Neuronal stem cell (in vitro differentiated cells): ENCODE data around the gene NCLN.

Source experiments
- DNase-seq: peaks from one replicate; pipeline ENCODE4 v3.0.0-alpha.2; 2013; ENCODE audit warnings: low spot score
- H2AFZ ChIP-seq: one replicate; pipeline ENCODE4 v1.6.1; 2013; ENCODE audit warnings: mild to moderate bottlenecking, low read length, inconsistent platforms
- H2AK5ac ChIP-seq: 2 replicates; pipeline ENCODE4 v1.6.1; 2013; ENCODE audit warnings: low read depth, mild to moderate bottlenecking, inconsistent platforms, low read length, moderate library complexity, mixed read lengths
- H2BK120ac ChIP-seq: 2 replicates; pipeline ENCODE4 v1.6.1; 2013; ENCODE audit warnings: low read depth, mild to moderate bottlenecking, inconsistent platforms, low read length, moderate library complexity, mixed read lengths
- H2BK12ac ChIP-seq: one replicate; pipeline ENCODE4 v1.6.1; 2013; ENCODE audit warnings: low read length, inconsistent platforms
- H2BK15ac ChIP-seq: 2 replicates; pipeline ENCODE4 v1.6.1; 2013; ENCODE audit warnings: mild to moderate bottlenecking, low read length, inconsistent platforms, mixed read lengths
- H2BK5ac ChIP-seq: one replicate; pipeline ENCODE4 v1.6.1; 2013; ENCODE audit warnings: inconsistent platforms, mild to moderate bottlenecking, low read length, moderate library complexity
- H3K14ac ChIP-seq: one replicate; pipeline ENCODE4 v1.6.1; 2013; ENCODE audit warnings: low read length, inconsistent platforms
- H3K18ac ChIP-seq: 2 replicates; pipeline ENCODE4 v1.6.1; 2013; ENCODE audit warnings: low read length, inconsistent platforms
- H3K23ac ChIP-seq: 2 replicates; pipeline ENCODE4 v1.6.1; 2013; ENCODE audit warnings: low read depth, mild to moderate bottlenecking, mixed read lengths, low read length, inconsistent platforms; ENCODE audit not compliant: poor library complexity
- H3K27ac ChIP-seq: replicated peaks from 3 replicates; pipeline ENCODE4 v1.5.1; 2013; ENCODE audit warnings: low read length, inconsistent platforms
- H3K27me3 ChIP-seq, 3 experiments: 2 replicates each; pipeline ENCODE4 v1.6.1; 2013; ENCODE audit warnings: low read length in 3 of 3, mild to moderate bottlenecking in 2 of 3, inconsistent platforms in 1 of 3, low read depth in 1 of 3, mixed read lengths in 1 of 3, moderate library complexity in 1 of 3; ENCODE audit not compliant: control insufficient read depth in 3 of 3, insufficient read depth in 3 of 3
- H3K36me3 ChIP-seq, 2 donors: replicated peaks in 1 of 2; 2 replicates each; pipeline ENCODE4 v1.6.1; 2013; ENCODE audit warnings: low read length in 2 of 2; ENCODE audit not compliant: control insufficient read depth in 2 of 2, insufficient read depth in 2 of 2
- H3K4ac ChIP-seq: 2 replicates; pipeline ENCODE4 v1.6.1; 2013; ENCODE audit warnings: inconsistent platforms, mild to moderate bottlenecking, low read length, moderate library complexity
- H3K4me1 ChIP-seq, 2 donors: 1 replicate in 1 of 2; 2 replicates in 1 of 2; pipeline ENCODE4 v1.6.1; 2013; ENCODE audit warnings: low read length in 2 of 2, low read depth in 1 of 2; ENCODE audit not compliant: control insufficient read depth in 2 of 2, insufficient read depth in 1 of 2
- H3K4me2 ChIP-seq: one replicate; pipeline ENCODE4 v1.6.1; 2013; ENCODE audit warnings: mild to moderate bottlenecking, low read length, inconsistent platforms; ENCODE audit not compliant: insufficient read depth, poor library complexity, severe bottlenecking
- H3K4me3 ChIP-seq, 2 donors: 2 replicates each; pipeline ENCODE4 v1.5.1; 2013; ENCODE audit warnings: low read length in 2 of 2, mild to moderate bottlenecking in 2 of 2, inconsistent platforms in 1 of 2, moderate library complexity in 1 of 2
- H3K79me1 ChIP-seq: one replicate; pipeline ENCODE4 v1.6.1; 2013; ENCODE audit warnings: low read depth, mild to moderate bottlenecking, inconsistent platforms, low read length, moderate library complexity
- H3K9ac ChIP-seq: one replicate; pipeline ENCODE4 v1.6.1; 2013; ENCODE audit warnings: mild to moderate bottlenecking, low read depth, low read length, inconsistent platforms; ENCODE audit not compliant: poor library complexity
- H3K9me3 ChIP-seq, 2 donors: replicated peaks in 1 of 2; 2 replicates each; pipeline versions ENCODE3 to v1.6.1; 2013; ENCODE audit warnings: low read length in 2 of 2, mild to moderate bottlenecking in 2 of 2, inconsistent platforms in 1 of 2, low read depth in 1 of 2, mixed read lengths in 1 of 2, moderate library complexity in 1 of 2; ENCODE audit not compliant: control insufficient read depth in 2 of 2, insufficient read depth in 1 of 2
- H4K8ac ChIP-seq: one replicate; pipeline ENCODE4 v1.6.1; 2013; ENCODE audit warnings: low read depth, mild to moderate bottlenecking, inconsistent platforms, low read length, moderate library complexity
- H4K91ac ChIP-seq: one replicate; pipeline ENCODE4 v1.6.1; 2013; ENCODE audit warnings: low read length, low read depth, mild to moderate bottlenecking, inconsistent platforms; ENCODE audit not compliant: poor library complexity
- WGBS, 2 donors: extraction: QIAGEN DNeasy Blood & Tissue Kit; methylation state at CpG; one replicate each; pipeline ENCODE4 v1.1.7; 2013; ENCODE audit warnings: missing lambda C conversion rate in 2 of 2, mixed read lengths in 1 of 2; ENCODE audit not compliant: insufficient read length in 2 of 2, insufficient replicate concordance in 1 of 2; ENCODE audit errors: extremely low coverage in 2 of 2; 5-methylcytosine and 5-hydroxymethylcytosine counted together

Gene NCLN

GRCh38 chr19:3204646-3205275 is 19.0 kb downstream of the NCLN start:
- Histone ChIP-seq H2BK120ac (no peak overlapping the region), H4K8ac (no peak overlapping the region), H3K36me3 (peaks cover 19 to 63% of the 10 kb centered on the region in 2 donors), H2BK12ac (no peak overlapping the region), H3K4me3 (no peak overlapping the region), H2BK15ac (no peak overlapping the region), H3K23ac (peak overlapping the region; percentile 73), H2BK5ac (no peak overlapping the region), H4K91ac (no peak overlapping the region), H2AK5ac (no peak overlapping the region), H3K9me3 (peaks cover 0 to 2% of the 10 kb centered on the region in 2 donors), H2AFZ (no peak overlapping the region), H3K18ac (no peak overlapping the region), H3K27me3 (no peaks in the 10 kb centered on the region), H3K14ac (no peak overlapping the region), H3K9ac (peak overlapping the region; percentile 30), H3K27ac (no peak overlapping the region), H3K79me1 (peaks cover 6% of the 10 kb centered on the region), H3K4me1 (peaks cover 0 to 4% of the 10 kb centered on the region in 2 donors), H3K4ac (no peak overlapping the region), H3K4me2 (no peak overlapping the region)
- DNase-seq: no peak
- no CpG with 5 or more reads among the region's 35 CpGs for WGBS, 2 donors

- Histone ChIP-seq H2BK120ac (no peak overlapping the region), H4K91ac (no peak overlapping the region), H3K27ac (no peak overlapping the region), H3K79me1 (peaks cover 8% of the 10 kb centered on the region), H2AK5ac (no peak overlapping the region), H3K23ac (no peak overlapping the region), H3K4me2 (no peak overlapping the region), H3K9ac (no peak overlapping the region), H3K4me1 (peaks cover 1 to 4% of the 10 kb centered on the region in 2 donors), H3K9me3 (peaks cover 0 to 2% of the 10 kb centered on the region in 2 donors), H2AFZ (no peak overlapping the region), H3K4me3 (no peak overlapping the region), H3K14ac (no peak overlapping the region), H3K36me3 (peaks cover 19 to 54% of the 10 kb centered on the region in 2 donors), H2BK5ac (no peak overlapping the region), H3K4ac (no peak overlapping the region), H3K18ac (no peak overlapping the region), H3K27me3 (no peaks in the 10 kb centered on the region), H2BK12ac (peak overlapping the region; percentile 73), H2BK15ac (no peak overlapping the region), H4K8ac (no peak overlapping the region)
- DNase-seq: no peak
- WGBS, 2 donors: no CpG with 5 or more reads among the region's 28 CpGs
These were observed 20.7 kb downstream of the NCLN start for GRCh38 chr19:3206216-3206953.

GRCh38 chr19:3207461-3208242 is 21.9 kb downstream of the NCLN start:
- H3K23ac ChIP-seq: no peak overlapping the region
- no peak overlapping the region for H2BK15ac ChIP-seq
- no CpG with 5 or more reads among the region's 43 CpGs for WGBS, 2 donors
- peak overlapping the region; percentile 60 for H3K9ac ChIP-seq
- H4K91ac ChIP-seq: no peak overlapping the region
- H3K4me3 ChIP-seq: no peak overlapping the region
- peaks cover 19 to 54% of the 10 kb centered on the region in 2 donors for H3K36me3 ChIP-seq
- peak overlapping the region; percentile 39 for H2BK5ac ChIP-seq
- H2BK120ac ChIP-seq: no peak overlapping the region
- no peak overlapping the region for H2AFZ ChIP-seq
- H3K4me2 ChIP-seq: no peak overlapping the region
- H3K4me1 ChIP-seq: peaks cover 1 to 4% of the 10 kb centered on the region in 2 donors
- H2AK5ac ChIP-seq: no peak overlapping the region
- no peak overlapping the region for H2BK12ac ChIP-seq
- H3K9me3 ChIP-seq: peaks cover 0 to 2% of the 10 kb centered on the region in 2 donors
- DNase-seq: no peak
- H3K79me1 ChIP-seq: peaks cover 5% of the 10 kb centered on the region
- no peak overlapping the region for H3K18ac ChIP-seq
- no peak overlapping the region for H3K4ac ChIP-seq
- no peaks in the 10 kb centered on the region for H3K27me3 ChIP-seq
- H3K14ac ChIP-seq: peak overlapping the region; percentile 21
- no peak overlapping the region for H4K8ac ChIP-seq
- no peak overlapping the region for H3K27ac ChIP-seq
